K562 (cell line): Measurements from ENCODE around the gene ATE1. TPM values are rescaled to one million over a fixed set of nuclear protein-coding genes. Genes with fewer than 3 reads are reported as not detected.

Experiments
- FIP1L1 ChIP-seq: fragments of 200-400 bp; formaldehyde crosslinking; IDR thresholded peaks from 2 replicates; pipeline ENCODE4 v1.6.1; 2018; ENCODE audit warnings: mild to moderate bottlenecking, low read depth, low read length; ENCODE audit not compliant: poor library complexity, severe bottlenecking
- FOSL1 ChIP-seq: fragments of 200-800 bp; sonication (Bioruptor generic); conservative IDR thresholded peaks from 2 replicates; pipeline ENCODE4 v1.6.1; 2016; ENCODE audit warnings: missing genetic modification characterization, missing compliant biosample characterization
- GABPB2 ChIP-seq: fragments of 250-450 bp; sonication (Bioruptor Pico); conservative IDR thresholded peaks from 2 replicates; pipeline ENCODE4 v1.5.1; 2021; ENCODE audit warnings: mild to moderate bottlenecking
- GATAD2B ChIP-seq: fragments of 450-650 bp; IDR thresholded peaks from 2 replicates; pipeline ENCODE4 v1.6.1; 2017; ENCODE audit warnings: mild to moderate bottlenecking, borderline replicate concordance
- HNRNPLL ChIP-seq: fragments of 200-400 bp; formaldehyde crosslinking; IDR thresholded peaks from 2 replicates; pipeline ENCODE4 v1.6.1; 2017; ENCODE audit warnings: low read length, low read depth, mild to moderate bottlenecking; ENCODE audit not compliant: poor library complexity, severe bottlenecking
- KDM5B ChIP-seq: fragments of 200-600 bp; sonication (generic); IDR thresholded peaks from 2 replicates; pipeline ENCODE4 v1.6.1; 2012; ENCODE audit warnings: low read depth, mild to moderate bottlenecking, moderate library complexity, low read length, control low read depth, inconsistent platforms; ENCODE audit not compliant: insufficient replicate concordance
- MNT ChIP-seq, 2 experiments: fragments of 450-650 bp; conservative IDR thresholded peaks; 2 replicates each; pipeline ENCODE4 v1.6.1; 2017; ENCODE audit warnings: mild to moderate bottlenecking in 2 of 2, moderate library complexity in 2 of 2
- MYC ChIP-seq, 2 experiments: fragments of 250-450 bp in 1 of 2; sonication (Bioruptor Pico) in 1 of 2; IDR thresholded peaks; 2 replicates each; pipeline versions ENCODE4 v1.5.1 to v1.6.1; 2012 to 2021; ENCODE audit warnings: low read depth in 2 of 2, borderline replicate concordance in 1 of 2, improper control_type of control experiment in 1 of 2, low read length in 1 of 2, mild to moderate bottlenecking in 1 of 2, moderate library complexity in 1 of 2
- NBN ChIP-seq: fragments of 450-650 bp; IDR thresholded peaks from 2 replicates; pipeline ENCODE4 v1.6.1; 2016; ENCODE audit warnings: low read depth, mild to moderate bottlenecking
- NR3C1 ChIP-seq: sonication (generic); formaldehyde crosslinking; IDR thresholded peaks from 2 replicates; pipeline ENCODE4 v1.8.1; 2022; ENCODE audit warnings: missing genetic modification reagents
- POLR2A ChIP-seq: fragments of 450-650 bp; conservative IDR thresholded peaks from 2 replicates; pipeline ENCODE4 v1.6.1; 2016
- POLR2H ChIP-seq: IDR thresholded peaks from 2 replicates; pipeline ENCODE4 v1.6.1; 2016; ENCODE audit warnings: missing genetic modification characterization, low read depth, mild to moderate bottlenecking, control low read depth, missing compliant biosample characterization, moderate library complexity
- RBBP5 ChIP-seq: fragments of 200-600 bp; sonication (generic); IDR thresholded peaks from 2 replicates; pipeline ENCODE4 v1.6.1; 2012; ENCODE audit warnings: borderline replicate concordance, mild to moderate bottlenecking, low read length, control low read depth, inconsistent platforms; ENCODE audit not compliant: insufficient read depth, poor library complexity, severe bottlenecking
- RBM15 ChIP-seq: fragments of 200-400 bp; formaldehyde crosslinking; IDR thresholded peaks from 2 replicates; pipeline ENCODE4 v1.6.1; 2018; ENCODE audit warnings: mild to moderate bottlenecking, low read length, moderate library complexity; ENCODE audit not compliant: insufficient read depth
- SUPT5H ChIP-seq: fragments of 450-650 bp; IDR thresholded peaks from 2 replicates; pipeline ENCODE4 v1.6.1; 2016
- YY1 ChIP-seq, 3 experiments: IDR thresholded peaks; 2 replicates each; pipeline ENCODE4 v1.6.1; 2011; ENCODE audit warnings: low read length in 2 of 3, mild to moderate bottlenecking in 2 of 3, moderate library complexity in 2 of 3, borderline replicate concordance in 1 of 3, control low read depth in 1 of 3, low read depth in 1 of 3; ENCODE audit not compliant: insufficient read depth in 3 of 3, insufficient replicate concordance in 2 of 3, control insufficient read depth in 1 of 3, insufficient read length in 1 of 3; ENCODE audit errors: extremely low read depth in 1 of 3
- ZBTB1 ChIP-seq: sonication (generic); formaldehyde crosslinking; IDR thresholded peaks from 2 replicates; pipeline ENCODE4 v1.8.1; 2023; ENCODE audit warnings: missing genetic modification reagents, low read depth, mild to moderate bottlenecking, borderline replicate concordance
- ZNF507 ChIP-seq: conservative IDR thresholded peaks from 2 replicates; pipeline ENCODE4 v1.6.1; 2017; ENCODE audit warnings: missing genetic modification characterization, missing compliant biosample characterization
- polyA plus RNA-seq, 8 experiments: library from polyadenylated mRNA; depleted of rRNA in 4 of 8; stranded (reverse) in 5 of 8; unstranded in 3 of 8; fragments of >200 nt; fragmentation: Nextera tagmentation in 2 of 8; fragmentation: Illumina TruSeq in 1 of 8; extraction: Ambion mirVana in 2 of 8; extraction: Trizol in 1 of 8; gene quantifications; 2 replicates each; pipeline versions ENCODE4 v1.2.1 to v1.2.3, GENCODE V29; 2011 to 2014; ENCODE audit warnings: inconsistent platforms in 1 of 8, missing spikeins in 1 of 8
- total RNA-seq, 7 experiments: library from RNA; depleted of rRNA in 6 of 7; stranded (reverse); fragments of >200 nt in 6 of 7; fragmentation: Illumina TruSeq in 2 of 7; extraction: Trizol in 2 of 7; gene quantifications; 2 replicates each; pipeline versions ENCODE4 v1.2.1 to v1.2.3, GENCODE V29; 2011 to 2021; ENCODE audit warnings: low replicate concordance in 1 of 7
- TF ChIP-seq, protein P1 (sequence below): fragments of 450-650 bp; IDR thresholded peaks from 2 replicates; pipeline ENCODE4 v1.6.1; 2016; ENCODE audit warnings: borderline replicate concordance
- TF ChIP-seq, protein P2 (sequence below), 2 experiments: IDR thresholded peaks; 2 replicates each; pipeline ENCODE4 v1.6.1; 2011; ENCODE audit warnings: borderline replicate concordance in 1 of 2, control low read depth in 1 of 2, low read depth in 1 of 2, low read length in 1 of 2, mild to moderate bottlenecking in 1 of 2, mixed read lengths in 1 of 2, moderate library complexity in 1 of 2; ENCODE audit not compliant: insufficient read depth in 1 of 2, insufficient read length in 1 of 2, poor library complexity in 1 of 2, severe bottlenecking in 1 of 2; ENCODE audit errors: extremely low read depth in 1 of 2

Gene ATE1
- total and polyA plus RNA-seq, 9 of the 15 experiments (the other 6 are each of a cell fraction or from before 2014, with no cell fraction given), result 3.0 to 14.2 (median 8.8) TPM

- TF ChIP-seq, protein P1, sequence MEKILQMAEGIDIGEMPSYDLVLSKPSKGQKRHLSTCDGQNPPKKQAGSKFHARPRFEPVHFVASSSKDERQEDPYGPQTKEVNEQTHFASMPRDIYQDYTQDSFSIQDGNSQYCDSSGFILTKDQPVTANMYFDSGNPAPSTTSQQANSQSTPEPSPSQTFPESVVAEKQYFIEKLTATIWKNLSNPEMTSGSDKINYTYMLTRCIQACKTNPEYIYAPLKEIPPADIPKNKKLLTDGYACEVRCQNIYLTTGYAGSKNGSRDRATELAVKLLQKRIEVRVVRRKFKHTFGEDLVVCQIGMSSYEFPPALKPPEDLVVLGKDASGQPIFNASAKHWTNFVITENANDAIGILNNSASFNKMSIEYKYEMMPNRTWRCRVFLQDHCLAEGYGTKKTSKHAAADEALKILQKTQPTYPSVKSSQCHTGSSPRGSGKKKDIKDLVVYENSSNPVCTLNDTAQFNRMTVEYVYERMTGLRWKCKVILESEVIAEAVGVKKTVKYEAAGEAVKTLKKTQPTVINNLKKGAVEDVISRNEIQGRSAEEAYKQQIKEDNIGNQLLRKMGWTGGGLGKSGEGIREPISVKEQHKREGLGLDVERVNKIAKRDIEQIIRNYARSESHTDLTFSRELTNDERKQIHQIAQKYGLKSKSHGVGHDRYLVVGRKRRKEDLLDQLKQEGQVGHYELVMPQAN, result no peak; the same call in 1 of the 2 replicates
- TF ChIP-seq GATAD2B, result peak; percentile 19; the same call in 1 of the 2 replicates
- no peak for TF ChIP-seq RBM15
- TF ChIP-seq KDM5B, result peak; percentile 60
- TF ChIP-seq ZBTB1 (CRISPR knock-in tag), result no peak
- 0 out of 2 replicates have a peak, but pooled peaks have one; percentile 53 for TF ChIP-seq NR3C1 (CRISPR knock-in tag)
- TF ChIP-seq YY1 (IDR thresholded peaks at IDR 0.05; ENCODE audit: borderline replicate concordance in 1 of 3, control insufficient read depth in 1 of 3, extremely low read depth in 1 of 3, insufficient read depth in 3 of 3, insufficient read length in 1 of 3, insufficient replicate concordance in 2 of 3, low read depth in 1 of 3, low read length in 2 of 3), result peak in 2 of 3 experiments; percentile 61 to 73
- TF ChIP-seq POLR2H (tag), result 0 out of 2 replicates have a peak, but pooled peaks have one; percentile 30
- TF ChIP-seq SUPT5H, result peak; percentile 48; the same call in 1 of the 2 replicates
- no peak for TF ChIP-seq ZNF507 (tag)
- peak; percentile 84 for TF ChIP-seq RBBP5
- no peak for TF ChIP-seq NBN
- peak; percentile 38 to 73; a peak in 2 of 4 replicates for TF ChIP-seq MNT (conservative IDR thresholded peaks at IDR 0.05)
- peak; percentile 42; the same call in 1 of the 2 replicates for TF ChIP-seq FOSL1
- peak; percentile 45 for TF ChIP-seq FIP1L1
- TF ChIP-seq HNRNPLL, result peak; percentile 74
- TF ChIP-seq GABPB2, result no peak
- peak; percentile 45; the same call in 1 of the 2 replicates for TF ChIP-seq MYC (IDR thresholded peaks at IDR 0.05; ENCODE audit: low read depth, low read length)
- TF ChIP-seq MYC (CRISPR knock-in tag; IDR thresholded peaks at IDR 0.05; ENCODE audit: borderline replicate concordance, low read depth), result no peak
- TF ChIP-seq, protein P2, sequence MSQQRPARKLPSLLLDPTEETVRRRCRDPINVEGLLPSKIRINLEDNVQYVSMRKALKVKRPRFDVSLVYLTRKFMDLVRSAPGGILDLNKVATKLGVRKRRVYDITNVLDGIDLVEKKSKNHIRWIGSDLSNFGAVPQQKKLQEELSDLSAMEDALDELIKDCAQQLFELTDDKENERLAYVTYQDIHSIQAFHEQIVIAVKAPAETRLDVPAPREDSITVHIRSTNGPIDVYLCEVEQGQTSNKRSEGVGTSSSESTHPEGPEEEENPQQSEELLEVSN (IDR thresholded peaks at IDR 0.05; ENCODE audit: borderline replicate concordance in 1 of 2, extremely low read depth in 1 of 2, insufficient read depth in 1 of 2, insufficient read length in 1 of 2, low read depth in 1 of 2, low read length in 1 of 2, poor library complexity in 1 of 2, severe bottlenecking in 1 of 2), result peak; percentile 32 to 83
- peak; percentile 69 for TF ChIP-seq POLR2A
Measured at GRCh38 chr10:121974535-121975294, 46.9 kb upstream of the ATE1 start, which contains the start of gene NSMCE4A (continued).
